HS-5 (cell line): ENCODE measurements around the gene F2RL3.
A peak's percentile ranks its signal among the peaks of the same experiment; 100 is the strongest.

Experiments used
- DNase-seq: peaks from one replicate; pipeline ENCODE4 v3.0.0-alpha.2; 2012; ENCODE audit warnings: low read depth

F2RL3 gene

DNA sequence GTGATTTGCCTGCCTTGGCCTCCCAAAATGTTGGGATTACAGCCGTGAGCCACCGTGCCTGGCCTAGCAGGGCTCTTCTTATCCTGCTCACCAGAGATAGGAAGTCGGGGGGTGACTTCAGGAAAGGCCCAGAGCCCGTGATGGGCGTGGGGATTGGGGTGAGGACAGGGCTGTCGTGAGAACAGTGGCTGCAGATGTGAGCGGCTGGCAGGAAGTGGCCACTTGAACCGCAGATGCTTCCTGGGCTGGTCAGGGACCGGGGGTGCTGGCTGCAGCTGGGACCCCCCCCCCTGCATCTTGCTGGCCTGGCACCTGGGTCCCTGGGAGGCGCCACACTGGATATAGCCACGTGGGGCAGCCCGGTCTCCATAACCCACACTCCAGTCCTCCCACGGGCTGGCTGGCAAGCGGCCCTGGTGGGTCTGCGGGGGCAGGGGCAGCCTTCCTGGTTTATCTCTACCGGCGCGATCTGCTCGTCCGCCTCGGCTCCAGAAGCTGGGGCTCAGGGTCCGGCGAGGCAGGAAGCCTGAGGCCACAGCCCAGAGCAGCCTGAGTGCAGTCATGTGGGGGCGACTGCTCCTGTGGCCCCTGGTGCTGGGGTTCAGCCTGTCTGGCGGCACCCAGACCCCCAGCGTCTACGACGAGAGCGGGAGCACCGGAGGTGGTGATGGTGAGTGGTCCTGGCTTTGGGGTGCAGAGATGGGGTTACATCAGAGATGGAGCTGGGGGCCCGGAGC lies at the start of gene F2RL3:
TSS of gene F2RL3 (plus strand) at position 371 of the 737 bp plus-strand sequence. CDS start at position 562, 191 bp downstream.
- DNase-seq = no peak

DNA sequence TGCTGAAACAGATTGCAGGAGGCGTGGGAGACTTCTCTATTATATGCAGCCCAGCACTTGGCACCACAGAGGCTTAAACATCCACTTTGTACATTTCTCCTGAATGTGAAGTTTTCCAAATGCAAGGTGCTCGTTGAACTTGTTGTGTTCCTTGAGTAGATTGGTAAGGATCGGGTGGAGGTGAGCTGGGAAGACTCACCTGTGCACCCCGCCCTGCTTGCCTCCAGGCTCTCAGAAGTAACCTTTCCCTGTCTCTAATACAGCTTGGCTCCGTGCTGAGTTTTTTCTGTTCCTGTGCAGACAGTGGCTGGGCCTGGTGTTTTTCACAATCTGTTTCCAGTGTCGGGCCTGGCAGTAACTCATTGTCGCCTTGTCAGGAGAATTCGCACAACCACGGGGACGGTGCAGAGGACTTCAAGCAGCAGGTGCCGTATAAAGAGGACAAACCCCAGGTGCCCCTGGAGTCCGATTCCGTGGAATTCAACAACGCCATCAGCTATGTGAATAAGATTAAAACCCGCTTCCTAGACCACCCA lies 47.3 kb upstream of the F2RL3 start:
- no peak for DNase-seq

GRCh38 chr19:16846901-16847300 lies 41.9 kb upstream of the F2RL3 start:
- no peak for DNase-seq

GRCh38 chr19:16847430-16847829 lies 41.4 kb upstream of the F2RL3 start:
- no peak for DNase-seq

GRCh38 chr19:16849168-16849567 lies 39.6 kb upstream of the F2RL3 start:
- peak; percentile 16 for DNase-seq

DNA sequence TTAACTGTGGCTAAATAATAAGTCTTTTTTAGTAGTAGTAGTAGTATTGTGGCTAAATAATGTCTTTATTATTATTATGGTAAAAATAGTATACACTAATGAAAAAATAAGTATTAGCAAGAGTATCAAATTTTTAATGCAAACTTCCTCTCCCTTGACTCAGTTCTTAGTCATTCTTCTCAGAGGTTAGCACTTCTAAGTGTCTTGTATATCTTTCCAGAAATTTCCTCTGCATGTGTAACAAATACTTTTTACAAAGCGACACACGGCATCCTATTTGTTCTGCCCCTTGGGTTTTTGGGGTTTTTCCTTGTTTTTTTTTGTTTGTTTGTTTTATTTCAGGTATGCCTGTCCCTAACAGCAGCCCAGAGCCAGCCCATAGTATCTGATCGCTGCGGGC lies 38.7 kb upstream of the F2RL3 start:
- DNase-seq = no peak

DNA sequence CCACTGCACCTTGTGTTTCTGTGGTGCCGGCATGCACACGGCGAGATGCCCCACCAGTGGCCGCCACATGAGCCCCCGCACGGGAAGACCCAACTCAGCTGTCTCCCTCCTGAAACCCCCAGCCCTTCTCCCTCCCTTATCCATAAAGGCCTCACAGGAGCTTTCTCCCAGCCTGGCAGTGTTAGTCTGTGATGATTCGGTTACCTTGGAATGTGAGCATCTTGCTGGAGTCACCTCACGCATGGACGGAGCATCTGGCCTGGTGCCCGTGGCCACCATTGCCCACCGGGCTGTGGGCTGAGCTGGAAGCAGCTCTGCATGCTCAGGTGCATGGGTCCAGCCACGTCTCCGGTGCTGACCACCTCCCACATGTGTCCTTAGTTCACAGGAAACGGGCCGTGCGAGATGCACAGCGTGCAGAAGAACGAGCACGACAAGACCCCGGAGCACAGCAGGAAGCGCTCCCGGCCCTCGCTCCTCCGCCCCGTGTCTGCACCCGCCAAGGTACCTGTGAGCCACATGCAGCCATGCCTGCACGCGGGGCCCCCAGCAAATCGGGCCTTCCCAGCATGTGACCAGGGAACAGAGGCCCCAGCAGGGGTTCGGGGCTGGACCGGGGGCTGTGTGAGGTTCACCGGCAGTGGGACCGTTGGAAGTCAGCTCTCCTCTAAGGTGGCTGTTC lies 37.6 kb upstream of the F2RL3 start:
- DNase-seq = peak; percentile 15

DNA sequence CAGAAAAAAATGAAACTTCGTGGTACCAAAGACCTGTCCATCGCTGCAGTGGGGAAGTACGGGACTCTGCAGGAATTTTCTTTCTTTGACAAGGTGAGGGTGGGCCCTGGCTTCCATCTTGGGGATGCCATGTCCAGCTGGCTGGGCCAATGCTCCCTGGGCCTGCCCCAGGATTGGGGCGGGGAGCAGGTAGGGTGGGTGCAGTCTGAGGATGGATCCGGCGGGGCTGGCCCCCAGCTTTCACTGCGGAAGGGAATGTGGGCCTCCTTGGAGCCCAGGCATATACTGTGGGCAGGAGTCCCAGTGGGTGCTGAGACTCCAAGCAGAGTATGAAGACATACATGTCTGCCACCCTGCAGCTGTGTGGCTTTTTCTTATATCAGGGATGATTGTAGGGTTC lies 35.7 kb upstream of the F2RL3 start:
- DNase-seq = no peak

DNA sequence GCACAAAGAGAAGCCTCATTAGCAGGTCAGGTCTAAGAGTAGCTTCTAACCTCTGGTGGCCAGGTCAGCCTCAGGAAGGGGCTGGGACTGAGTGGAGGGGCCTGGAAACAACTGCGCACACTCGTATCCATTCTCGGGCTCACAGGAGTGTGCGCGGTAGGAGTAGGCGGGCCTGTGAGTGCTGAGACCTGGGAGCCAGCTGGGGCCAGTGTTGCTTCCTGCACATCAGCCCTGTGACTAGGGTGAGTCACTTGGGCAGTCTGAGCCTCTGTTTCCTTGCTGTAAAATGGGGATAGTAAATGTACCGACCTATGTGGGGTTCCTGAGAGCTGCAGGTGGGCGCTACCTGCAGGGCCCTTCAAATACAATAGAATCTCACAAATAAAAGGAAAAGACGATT lies 32.7 kb upstream of the F2RL3 start:
- no peak for DNase-seq

- DNase-seq = no peak
These were observed 29.2 kb upstream of the F2RL3 start for GRCh38 chr19:16859626-16860025.

GRCh38 chr19:16860118-16860517 lies 28.7 kb upstream of the F2RL3 start:
- no peak for DNase-seq

DNA sequence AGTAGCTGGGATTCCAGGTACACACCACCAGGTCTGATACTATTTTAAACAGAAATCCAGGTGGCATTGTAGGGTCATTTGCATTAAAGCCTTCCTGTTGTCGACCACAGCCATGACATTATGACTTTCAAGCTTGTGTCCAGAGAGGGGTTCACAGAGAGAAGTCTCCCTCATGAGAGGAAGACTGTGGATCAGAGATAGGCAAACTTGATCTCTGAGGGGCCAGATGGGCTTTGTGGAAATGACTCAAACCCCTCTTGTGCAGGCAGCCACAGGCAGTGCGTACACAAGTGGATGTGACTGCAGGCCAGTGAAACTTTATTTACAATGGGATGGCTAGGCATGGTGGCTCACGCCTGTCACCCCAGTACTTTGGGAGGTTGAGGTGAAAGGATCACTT lies 27.8 kb upstream of the F2RL3 start:
- no peak for DNase-seq

DNA sequence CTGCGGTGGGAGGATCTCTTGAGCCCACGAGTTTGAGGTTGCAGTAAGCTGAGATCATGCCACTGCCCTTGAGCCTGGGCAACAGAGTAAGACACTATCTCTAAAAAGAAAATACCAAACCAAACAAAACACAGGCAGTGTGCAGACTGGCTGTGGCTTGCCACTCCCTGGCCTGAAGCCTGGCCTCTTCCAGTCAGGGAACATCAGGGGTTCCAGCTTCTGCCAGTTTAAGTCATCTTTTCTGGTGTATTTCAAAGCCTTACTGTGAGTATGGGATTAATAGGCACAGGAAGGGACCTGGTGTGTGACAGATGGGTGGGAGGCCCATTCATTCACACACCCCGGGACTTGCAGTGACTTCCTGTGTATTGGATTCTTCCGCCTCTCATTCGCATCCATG lies 27.0 kb upstream of the F2RL3 start:
- no peak for DNase-seq

- no peak for DNase-seq
These were observed 25.9 kb upstream of the F2RL3 start for GRCh38 chr19:16862826-16863415.

- DNase-seq = no peak
These were observed 21.6 kb upstream of the F2RL3 start for GRCh38 chr19:16867211-16867610.

GRCh38 chr19:16868423-16869130 lies 20.2 kb upstream of the F2RL3 start:
- DNase-seq = no peak

GRCh38 chr19:16869331-16869972 lies 19.3 kb upstream of the F2RL3 start:
- no peak for DNase-seq

GRCh38 chr19:16871871-16872270 lies 16.9 kb upstream of the F2RL3 start:
- no peak for DNase-seq

DNA sequence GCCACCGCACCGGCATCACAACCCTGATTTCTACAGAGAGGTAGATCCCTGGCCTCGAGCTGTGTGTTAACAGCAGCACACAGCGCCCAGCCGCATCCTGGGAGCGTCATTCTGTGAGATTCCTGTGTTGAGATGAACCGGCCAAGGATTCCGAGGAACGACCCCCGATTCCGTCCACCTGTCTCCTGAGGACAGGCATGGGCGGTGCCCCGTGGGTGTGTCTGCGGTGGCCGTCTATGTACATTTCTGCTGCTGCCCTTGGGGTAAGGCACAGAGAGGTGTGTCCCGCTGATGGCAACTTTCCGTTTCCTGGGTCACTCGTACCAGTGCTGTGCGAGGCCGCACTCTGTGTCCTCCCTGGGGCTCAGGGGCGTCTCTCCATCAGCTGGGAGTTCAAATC lies 16.1 kb upstream of the F2RL3 start:
- DNase-seq = no peak

GRCh38 chr19:16873594-16873993 lies 15.2 kb upstream of the F2RL3 start:
- DNase-seq = no peak

GRCh38 chr19:16874250-16874977 lies 14.4 kb upstream of the F2RL3 start:
- no peak for DNase-seq
